Vagina (tissue), 2 donors: ENCODE data around the gene GSTM5. TPM values are rescaled to one million over a fixed set of nuclear protein-coding genes. Genes with fewer than 3 reads are reported as not detected.

Experiments used
- DNase-seq, 2 donors: peaks; one replicate each; pipeline ENCODE4 v3.0.0-alpha.2; 2017; ENCODE audit errors: extremely low spot score in 2 of 2
- H3K27ac ChIP-seq: fragments of 200-600 bp; sonication (generic); one replicate; pipeline ENCODE4 v1.5.1; 2019
- H3K27me3 ChIP-seq: fragments of 200-600 bp; sonication (generic); one replicate; pipeline ENCODE4 v1.5.1; 2019
- H3K36me3 ChIP-seq, 2 donors: fragments of 200-600 bp; sonication (generic); one replicate each; pipeline ENCODE4 v1.5.1; 2017 to 2019
- H3K4me1 ChIP-seq: fragments of 200-600 bp; sonication (generic); one replicate; pipeline ENCODE4 v1.5.1; 2019
- H3K4me3 ChIP-seq, 2 donors: fragments of 200-600 bp; sonication (generic); 1 replicate in 1 of 2; 2 replicates in 1 of 2; pipeline ENCODE4 v1.5.1; 2016 to 2019
- H3K9me3 ChIP-seq: fragments of 200-600 bp; sonication (generic); one replicate; pipeline ENCODE4 v1.5.1; 2019
- CTCF ChIP-seq, 3 experiments: fragments of 450-650 bp in 2 of 3; fragments of 200-600 bp in 1 of 3; sonication (generic) in 1 of 3; IDR thresholded peaks; one replicate each; pipeline ENCODE4 v1.5.1; 2017 to 2019; ENCODE audit warnings: antibody characterized with exemption in 3 of 3, mild to moderate bottlenecking in 2 of 3, moderate library complexity in 2 of 3
- POLR2A ChIP-seq, 2 donors: fragments of 450-650 bp; IDR thresholded peaks; one replicate each; pipeline ENCODE4 v1.6.1; 2017; ENCODE audit warnings: antibody characterized with exemption in 2 of 2, mild to moderate bottlenecking in 2 of 2, moderate library complexity in 2 of 2
- POLR2AphosphoS5 ChIP-seq, 2 donors: sonication (generic); formaldehyde crosslinking; IDR thresholded peaks; one replicate each; pipeline ENCODE4 v1.9.0; 2017; ENCODE audit warnings: antibody characterized with exemption in 2 of 2, mild to moderate bottlenecking in 2 of 2, low read depth in 1 of 2; ENCODE audit not compliant: insufficient read depth in 1 of 2
- intact Hi-C: fragments of 100-400 bp; cut with DNase I; formaldehyde crosslinking; loops from one replicate; pipeline ENCODE4 v1.15.1; 2023
- total RNA-seq: library from RNA; depleted of rRNA; stranded (reverse); fragments of >200 nt; gene quantifications from one replicate; pipeline ENCODE4 v1.2.3, GENCODE V29; 2016

Gene GSTM5
- total RNA-seq, 1 donor from 2014 or later = 21.1 TPM

DNA sequence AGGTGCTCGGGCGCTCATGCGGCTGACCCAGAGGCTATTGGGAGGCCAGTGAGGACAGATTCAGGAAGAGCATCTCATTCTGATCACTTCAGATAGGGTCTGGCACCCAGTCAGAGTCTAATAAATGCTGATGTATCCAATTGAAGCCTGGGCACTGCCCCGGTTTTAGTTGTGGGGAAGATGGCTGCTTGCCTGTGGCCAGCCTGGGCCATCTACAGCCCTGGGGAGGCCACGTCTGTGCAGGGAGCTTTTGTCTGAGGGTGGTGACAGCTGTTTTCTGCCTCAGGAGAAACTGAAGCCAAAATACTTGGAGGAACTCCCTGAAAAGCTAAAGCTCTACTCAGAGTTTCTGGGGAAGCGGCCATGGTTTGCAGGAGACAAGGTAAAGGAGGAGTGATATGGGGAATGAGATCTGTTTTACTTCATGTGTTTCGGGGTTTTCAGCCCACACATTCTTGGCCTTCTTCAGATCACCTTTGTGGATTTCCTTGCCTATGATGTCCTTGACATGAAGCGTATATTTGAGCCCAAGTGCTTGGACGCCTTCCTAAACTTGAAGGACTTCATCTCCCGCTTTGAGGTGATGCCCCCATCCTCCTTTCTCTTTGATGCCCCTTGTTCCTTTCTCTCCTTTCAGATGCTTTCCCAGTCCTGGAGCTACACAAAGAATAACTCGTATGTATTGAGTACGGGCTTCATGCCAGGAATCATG, 2.8 kb downstream of the GSTM5 start:
- Histone ChIP-seq H3K36me3 (no peaks in the 10 kb centered on the region), H3K9me3 (no peaks in the 10 kb centered on the region), H3K4me3 (no peak overlapping the region), H3K4me1 (peaks cover 20% of the 10 kb centered on the region), H3K27me3 (no peaks in the 10 kb centered on the region), H3K27ac (no peak overlapping the region)
- no peak for TF ChIP-seq POLR2AphosphoS5 (IDR thresholded peaks at IDR 0.05; ENCODE audit: insufficient read depth in 1 of 2, low read depth in 1 of 2)
- no peak for TF ChIP-seq CTCF (IDR thresholded peaks at IDR 0.05)
- no peak for TF ChIP-seq POLR2A (IDR thresholded peaks at IDR 0.05)
- intact Hi-C loops = no loop called here
- DNase-seq = peak in 1 of 2 donors; percentile 82

- Histone ChIP-seq H3K27ac (peak overlapping the region; percentile 68), H3K4me1 (peaks cover 20% of the 10 kb centered on the region), H3K36me3 (no peaks in the 10 kb centered on the region), H3K4me3 (no peak overlapping the region), H3K9me3 (no peaks in the 10 kb centered on the region), H3K27me3 (no peaks in the 10 kb centered on the region)
- intact Hi-C loops = no loop called here
- DNase-seq = peak in 1 of 2 donors; percentile 87
- TF ChIP-seq POLR2A (IDR thresholded peaks at IDR 0.05) (no peak), POLR2AphosphoS5 (IDR thresholded peaks at IDR 0.05; ENCODE audit: insufficient read depth in 1 of 2, low read depth in 1 of 2) (no peak), CTCF (IDR thresholded peaks at IDR 0.05) (no peak)
These were observed 4.1 kb downstream of the GSTM5 start for GRCh38 chr1:109716121-109716520.

DNA sequence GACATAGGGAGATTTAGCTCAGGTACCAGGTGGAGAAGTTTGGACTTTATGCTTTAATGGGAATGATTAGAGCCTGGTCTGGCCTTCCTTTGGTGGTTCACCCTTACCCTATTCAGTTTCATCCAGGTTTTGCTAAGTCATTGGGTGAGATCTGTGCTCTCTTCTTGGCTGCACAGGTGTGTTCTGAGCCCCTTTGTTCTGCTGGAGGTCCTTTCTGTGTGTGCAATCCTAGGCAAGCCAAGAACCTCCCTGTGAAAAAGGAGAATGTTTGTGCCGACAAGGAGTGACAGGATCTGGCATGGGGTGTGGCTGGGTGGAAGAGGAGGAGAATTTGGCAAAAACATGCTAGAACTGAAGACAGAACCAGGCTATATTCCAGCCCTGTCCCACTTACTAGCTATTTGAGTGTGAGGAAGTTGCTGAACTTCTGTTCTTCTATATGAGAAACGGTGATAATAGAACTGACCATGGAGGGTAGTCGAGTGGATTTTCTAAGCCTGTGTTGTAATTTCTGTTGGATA, 4.6 kb downstream of the GSTM5 start:
- DNase-seq = no peak
- no peak overlapping the region for H3K4me3 ChIP-seq
- TF ChIP-seq CTCF (IDR thresholded peaks at IDR 0.05) (no peak), POLR2A (IDR thresholded peaks at IDR 0.05) (no peak), POLR2AphosphoS5 (IDR thresholded peaks at IDR 0.05; ENCODE audit: insufficient read depth in 1 of 2, low read depth in 1 of 2) (no peak)
- H3K4me1 ChIP-seq = peaks cover 20% of the 10 kb centered on the region
- H3K27me3 ChIP-seq = no peaks in the 10 kb centered on the region
- H3K36me3 ChIP-seq = no peaks in the 10 kb centered on the region
- intact Hi-C loops = no loop called here
- H3K27ac ChIP-seq = peak overlapping the region; percentile 68
- H3K9me3 ChIP-seq = no peaks in the 10 kb centered on the region

- TF ChIP-seq POLR2AphosphoS5 (IDR thresholded peaks at IDR 0.05; ENCODE audit: insufficient read depth in 1 of 2, low read depth in 1 of 2) (no peak), POLR2A (IDR thresholded peaks at IDR 0.05) (no peak), CTCF (IDR thresholded peaks at IDR 0.05) (no peak)
- no peak for DNase-seq
- Histone ChIP-seq H3K9me3 (no peaks in the 10 kb centered on the region), H3K27ac (peak overlapping the region; percentile 68), H3K36me3 (no peaks in the 10 kb centered on the region), H3K4me3 (no peak overlapping the region), H3K4me1 (peaks cover 20% of the 10 kb centered on the region), H3K27me3 (no peaks in the 10 kb centered on the region)
- intact Hi-C loops = no loop called here
These were observed 5.7 kb downstream of the GSTM5 start for GRCh38 chr1:109717729-109718128.

- no peak for DNase-seq
- Histone ChIP-seq H3K27me3 (no peaks in the 10 kb centered on the region), H3K4me3 (no peak overlapping the region), H3K4me1 (peaks cover 20% of the 10 kb centered on the region), H3K9me3 (no peaks in the 10 kb centered on the region), H3K27ac (no peak overlapping the region), H3K36me3 (no peaks in the 10 kb centered on the region)
- TF ChIP-seq POLR2AphosphoS5 (IDR thresholded peaks at IDR 0.05; ENCODE audit: insufficient read depth in 1 of 2, low read depth in 1 of 2) (no peak), POLR2A (IDR thresholded peaks at IDR 0.05) (no peak), CTCF (IDR thresholded peaks at IDR 0.05) (no peak)
- intact Hi-C loops = no loop called here
These were observed 6.4 kb downstream of the GSTM5 start for GRCh38 chr1:109718495-109718894.
